PC-9 (cell line): ENCODE measurements around the gene ISOC2. TPM values are rescaled to one million over a fixed set of nuclear protein-coding genes. Genes with fewer than 3 reads are reported as not detected.

ENCODE experiments used
- BruUV-seq: library from RNA; stranded (reverse); fragments of 400-500 nt; replicated peaks from 2 replicates; lab custom pipeline; 2021; lab: Mats Ljungman, UMichigan
- CTCF ChIA-PET: fragments of 300-600 bp; sonication (Branson Sonifier 250); formaldehyde crosslinking; loops from one replicate; lab custom pipeline; 2022; ENCODE audit warnings: antibody characterized with exemption; lab: Charles Lee
- POLR2A ChIA-PET: fragments of 300-600 bp; sonication (Branson Sonifier 250); formaldehyde crosslinking; loops from one replicate; lab custom pipeline; 2022; ENCODE audit warnings: antibody characterized with exemption; ENCODE audit not compliant: unreplicated experiment; lab: Charles Lee
- DNase-seq, 2 experiments: peaks; one replicate each; pipeline versions ENCODE4 v3.0.0 to v3.0.0-alpha.2; 2015 to 2022; ENCODE audit warnings: mixed read lengths in 1 of 2
- H2AFZ ChIP-seq: fragments of 200-600 bp; sonication (generic); 2 replicates; pipeline ENCODE4 v1.8.1; 2017; ENCODE audit warnings: antibody characterized with exemption
- H3F3A ChIP-seq: fragments of 200-600 bp; sonication (generic); 2 replicates; pipeline ENCODE4 v1.8.1; 2017; ENCODE audit warnings: antibody characterized with exemption, mild to moderate bottlenecking, low read depth; ENCODE audit not compliant: insufficient read depth
- H3K27ac ChIP-seq: fragments of 200-600 bp; sonication (generic); 2 replicates; pipeline ENCODE4 v1.6.1; 2016; ENCODE audit warnings: mixed run types
- H3K27me3 ChIP-seq: fragments of 200-600 bp; sonication (generic); 2 replicates; pipeline ENCODE4 v1.6.1; 2016; ENCODE audit warnings: low read depth, mixed run types; ENCODE audit not compliant: insufficient read depth
- H3K36me3 ChIP-seq: fragments of 200-600 bp; sonication (generic); 2 replicates; pipeline ENCODE4 v1.6.1; 2016; ENCODE audit warnings: low read depth, mixed run types
- H3K4me1 ChIP-seq: fragments of 200-600 bp; sonication (generic); replicated peaks from 2 replicates; pipeline ENCODE4 v1.6.1; 2016; ENCODE audit warnings: mixed run types; ENCODE audit not compliant: insufficient read depth
- H3K4me2 ChIP-seq: fragments of 200-600 bp; sonication (generic); 2 replicates; pipeline ENCODE4 v1.6.1; 2017; ENCODE audit warnings: mixed run types
- H3K4me3 ChIP-seq: fragments of 200-600 bp; sonication (generic); 2 replicates; pipeline ENCODE4 v1.6.1; 2016; ENCODE audit warnings: mixed run types
- H3K79me2 ChIP-seq: fragments of 200-600 bp; sonication (generic); 2 replicates; pipeline ENCODE4 v1.6.1; 2017; ENCODE audit warnings: low read depth, mixed run types
- H3K9me2 ChIP-seq: fragments of 200-600 bp; sonication (generic); 2 replicates; pipeline ENCODE4 v1.8.1; 2017; ENCODE audit warnings: mild to moderate bottlenecking; ENCODE audit not compliant: insufficient read depth
- H3K9me3 ChIP-seq: fragments of 200-600 bp; sonication (generic); 2 replicates; pipeline ENCODE4 v1.8.1; 2016; ENCODE audit warnings: low read depth; ENCODE audit not compliant: insufficient read depth
- H4K20me1 ChIP-seq: fragments of 200-600 bp; sonication (generic); 2 replicates; pipeline ENCODE4 v1.8.1; 2017; ENCODE audit not compliant: insufficient read depth
- EZH2 ChIP-seq: fragments of 200-600 bp; sonication (generic); IDR thresholded peaks from 2 replicates; pipeline ENCODE4 v1.8.0; 2017; ENCODE audit warnings: antibody characterized with exemption, low read depth
- intact Hi-C: fragments of 100-400 bp; cut with micrococcal nuclease; formaldehyde crosslinking; loops from one replicate; pipeline ENCODE4 v1.10.0; 2022; ENCODE audit not compliant: unreplicated experiment
- total RNA-seq: library from RNA; stranded (reverse); gene quantifications from 2 replicates; pipeline ENCODE4 v1.2.3, GENCODE V29; 2021
- TF ChIP-seq, protein P1 (sequence below): fragments of 200-600 bp; sonication (generic); conservative IDR thresholded peaks from 2 replicates; pipeline ENCODE4 v1.6.1; 2017; ENCODE audit warnings: mixed run types, antibody characterized with exemption, mild to moderate bottlenecking, moderate library complexity

ISOC2 gene
- total RNA-seq, 1 experiment from 2014 or later, result 92.4 TPM

DNA sequence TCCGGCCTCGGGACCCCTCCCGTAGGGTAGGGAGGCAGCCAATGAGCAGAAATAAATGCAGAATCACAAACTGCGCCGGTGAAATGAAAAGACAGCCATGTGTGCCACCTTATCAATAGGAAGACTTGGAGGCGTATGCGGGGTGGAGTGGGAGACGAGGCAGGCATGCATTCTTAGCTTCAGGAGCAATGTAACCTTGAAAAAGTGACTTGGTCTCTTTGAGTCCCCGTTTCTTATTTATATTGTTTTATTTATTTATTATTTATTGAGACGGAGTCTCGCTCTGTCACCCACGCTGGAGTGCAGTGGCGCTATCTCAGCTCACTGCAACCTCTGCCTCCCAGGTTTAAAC lies 42.8 kb upstream of the ISOC2 start:
- no TSS peak for BruUV-seq
- H3K4me3 ChIP-seq, result peak overlapping the region; percentile 27; the same call in 1 of the 2 replicates
- H3F3A ChIP-seq, result no peaks in the 10 kb centered on the region
- H3K4me2 ChIP-seq, result peak overlapping the region; percentile 63
- TF ChIP-seq, protein P1, sequence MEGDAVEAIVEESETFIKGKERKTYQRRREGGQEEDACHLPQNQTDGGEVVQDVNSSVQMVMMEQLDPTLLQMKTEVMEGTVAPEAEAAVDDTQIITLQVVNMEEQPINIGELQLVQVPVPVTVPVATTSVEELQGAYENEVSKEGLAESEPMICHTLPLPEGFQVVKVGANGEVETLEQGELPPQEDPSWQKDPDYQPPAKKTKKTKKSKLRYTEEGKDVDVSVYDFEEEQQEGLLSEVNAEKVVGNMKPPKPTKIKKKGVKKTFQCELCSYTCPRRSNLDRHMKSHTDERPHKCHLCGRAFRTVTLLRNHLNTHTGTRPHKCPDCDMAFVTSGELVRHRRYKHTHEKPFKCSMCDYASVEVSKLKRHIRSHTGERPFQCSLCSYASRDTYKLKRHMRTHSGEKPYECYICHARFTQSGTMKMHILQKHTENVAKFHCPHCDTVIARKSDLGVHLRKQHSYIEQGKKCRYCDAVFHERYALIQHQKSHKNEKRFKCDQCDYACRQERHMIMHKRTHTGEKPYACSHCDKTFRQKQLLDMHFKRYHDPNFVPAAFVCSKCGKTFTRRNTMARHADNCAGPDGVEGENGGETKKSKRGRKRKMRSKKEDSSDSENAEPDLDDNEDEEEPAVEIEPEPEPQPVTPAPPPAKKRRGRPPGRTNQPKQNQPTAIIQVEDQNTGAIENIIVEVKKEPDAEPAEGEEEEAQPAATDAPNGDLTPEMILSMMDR, result peak; percentile 2; the same call in 1 of the 2 replicates
- TF ChIP-seq EZH2, result no peak
- intact Hi-C loops, result loop anchor here (1.0 to 10.0 kb wide), 4 partner anchors 87 to 619 kb away; no protein-coding TSS in a partner anchor
- no peaks in the 10 kb centered on the region for H3K79me2 ChIP-seq
- H2AFZ ChIP-seq, result 0 out of 2 replicates have a peak overlapping the region, but pooled peaks have one; percentile 10
- H3K36me3 ChIP-seq, result no peaks in the 10 kb centered on the region
- H3K27me3 ChIP-seq, result peaks cover 25% of the 10 kb centered on the region
- CTCF ChIA-PET, result interaction anchor here (0.7 to 2.2 kb wide), 15 partner anchors 12 to 1982 kb away, joined by 3 to 13 read pairs (median 4); partner anchors contain the start of genes FIZ1, ISOC2, PPP1R12C and ZNF628
- H3K27ac ChIP-seq, result no peak overlapping the region
- no peaks in the 10 kb centered on the region for H3K4me1 ChIP-seq
- POLR2A ChIA-PET, result interaction anchor here (0.6 to 1.0 kb wide), 6 partner anchors 8 to 159 kb away, joined by 4 to 19 read pairs (median 5); partner anchors contain the start of gene ZNF784
- H4K20me1 ChIP-seq, result no peaks in the 10 kb centered on the region
- no peaks in the 10 kb centered on the region for H3K9me3 ChIP-seq
- no peak for DNase-seq
- H3K9me2 ChIP-seq, result no peaks in the 10 kb centered on the region

- Histone ChIP-seq H4K20me1 (no peaks in the 10 kb centered on the region), H3K9me3 (no peaks in the 10 kb centered on the region), H3K4me3 (peak overlapping the region; percentile 27; the same call in 1 of the 2 replicates), H3K27ac (no peak overlapping the region), H2AFZ (peak overlapping the region; percentile 10; the same call in 1 of the 2 replicates), H3K79me2 (no peaks in the 10 kb centered on the region), H3F3A (no peaks in the 10 kb centered on the region), H3K9me2 (no peaks in the 10 kb centered on the region), H3K4me1 (no peaks in the 10 kb centered on the region), H3K4me2 (peak overlapping the region; percentile 63), H3K36me3 (no peaks in the 10 kb centered on the region), H3K27me3 (peaks cover 27% of the 10 kb centered on the region)
- CTCF ChIA-PET, result interaction anchor here (0.5 to 2.2 kb wide), 22 partner anchors 12 to 1982 kb away, joined by 3 to 14 read pairs (median 4); partner anchors contain the start of genes FIZ1, ISOC2, PPP1R12C and TMEM238
- DNase-seq, result peak; percentile 62 to 96
- no peak for TF ChIP-seq EZH2
- TF ChIP-seq, protein P1, result peak; percentile 99
- intact Hi-C loops, result loop anchor here (1.0 to 10.0 kb wide), 4 partner anchors 86 to 619 kb away; no protein-coding TSS in a partner anchor
- BruUV-seq, result no TSS peak
- POLR2A ChIA-PET, result interaction anchor here (0.6 to 1.0 kb wide), 5 partner anchors 9 to 151 kb away, joined by 4 to 19 read pairs (median 5); partner anchors contain the start of gene ZNF784
These were observed 42.2 kb upstream of the ISOC2 start for GRCh38 chr19:55503502-55504251.

DNA sequence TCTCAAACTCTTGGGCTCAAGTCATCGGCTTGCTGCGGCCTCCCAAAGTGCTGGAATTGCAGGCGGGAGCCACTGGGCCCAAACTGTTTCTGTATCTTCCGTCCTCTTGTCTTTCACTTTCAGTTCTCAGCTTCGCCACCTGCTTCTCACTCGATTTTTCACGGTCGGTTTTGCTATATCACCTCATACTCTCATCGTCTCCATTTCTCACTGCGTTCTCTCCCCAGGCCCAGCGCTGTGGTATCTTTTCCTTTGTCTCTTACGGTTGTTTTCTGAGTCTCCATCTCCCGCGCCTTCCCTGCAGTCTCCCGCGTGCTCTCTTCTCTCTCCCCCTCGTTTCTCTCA lies 41.7 kb upstream of the ISOC2 start:
- Histone ChIP-seq H4K20me1 (no peaks in the 10 kb centered on the region), H3K4me3 (no peak overlapping the region), H3K9me2 (no peaks in the 10 kb centered on the region), H2AFZ (no peak overlapping the region), H3K79me2 (no peaks in the 10 kb centered on the region), H3K36me3 (no peaks in the 10 kb centered on the region), H3K4me1 (no peaks in the 10 kb centered on the region), H3F3A (no peaks in the 10 kb centered on the region), H3K4me2 (no peak overlapping the region), H3K27ac (no peak overlapping the region), H3K9me3 (no peaks in the 10 kb centered on the region), H3K27me3 (peaks cover 28% of the 10 kb centered on the region)
- TF ChIP-seq, protein P1, result no peak
- TF ChIP-seq EZH2, result no peak
- BruUV-seq, result no TSS peak
- ChIA-PET POLR2A (no interaction called here), CTCF (interaction anchor here (0.6 to 2.2 kb wide), 5 partner anchors 13 to 119 kb away, joined by 4 to 14 read pairs (median 13); partner anchors contain the start of genes ISOC2 and TMEM238)
- DNase-seq, result no peak
- intact Hi-C loops, result loop anchor here (5.0 to 10.0 kb wide), 2 partner anchors 86 to 618 kb away; no protein-coding TSS in a partner anchor
